ENCODE data around the gene KIF23.

The KIF23 gene

DNA sequence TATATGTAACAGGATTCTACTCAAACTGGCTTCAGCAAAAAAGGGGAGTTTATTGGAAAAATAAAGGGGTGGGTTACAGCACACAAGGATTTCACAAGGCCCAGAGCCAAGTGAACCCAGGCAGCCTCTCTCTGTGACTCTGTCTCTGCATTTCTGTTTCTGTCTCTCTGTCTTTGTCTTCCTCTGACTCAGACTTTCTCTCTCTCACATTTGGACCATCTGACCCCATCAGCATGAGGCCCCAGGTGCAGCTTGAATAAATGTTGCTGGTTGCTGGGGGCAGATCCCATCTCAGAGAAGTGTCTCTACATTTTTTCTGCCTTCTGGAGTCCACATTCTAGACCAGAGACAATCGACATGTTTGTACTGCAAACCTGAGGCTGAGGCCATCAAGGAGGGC is 83.5 kb downstream of the KIF23 start:
- no peak for DNase-seq
